ENCODE results near the gene TIAM2.
"Not testable (repeated sequence)": the region's sequence is repeated elsewhere in the genome, so short reads cannot be mapped to it uniquely, and the experiment has no call there.

Gene TIAM2

GRCh38 chr6:155228546-155229166 is 233.5 kb downstream of the TIAM2 start:
- no peak for DNase-seq (ENCODE audit: low read depth in 3 of 3)

DNA sequence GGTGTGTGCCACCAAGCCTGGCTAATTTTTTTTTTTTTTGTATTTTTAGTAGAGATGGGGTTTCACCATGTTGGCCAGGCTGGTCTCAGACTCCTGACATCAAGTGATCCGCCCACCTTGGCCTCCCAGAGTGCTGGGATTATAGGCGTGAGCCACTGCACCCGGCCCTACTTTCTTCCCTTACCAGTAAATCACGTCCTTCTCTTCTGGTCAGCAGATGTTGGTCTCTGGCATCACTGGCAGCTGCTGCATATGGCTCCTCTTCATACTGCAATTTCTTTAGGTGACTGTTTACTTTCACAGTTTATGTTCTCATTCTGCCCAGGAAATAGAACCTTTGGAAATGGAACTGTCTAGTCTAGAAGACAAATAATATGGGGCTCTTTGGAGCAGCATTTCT is 235.9 kb downstream of the TIAM2 start:
- not testable (repeated sequence) for DNase-seq (ENCODE audit: low read depth in 3 of 3)

GRCh38 chr6:155232848-155233247 is 237.7 kb downstream of the TIAM2 start:
- no peak for DNase-seq (ENCODE audit: low read depth in 3 of 3)

DNA sequence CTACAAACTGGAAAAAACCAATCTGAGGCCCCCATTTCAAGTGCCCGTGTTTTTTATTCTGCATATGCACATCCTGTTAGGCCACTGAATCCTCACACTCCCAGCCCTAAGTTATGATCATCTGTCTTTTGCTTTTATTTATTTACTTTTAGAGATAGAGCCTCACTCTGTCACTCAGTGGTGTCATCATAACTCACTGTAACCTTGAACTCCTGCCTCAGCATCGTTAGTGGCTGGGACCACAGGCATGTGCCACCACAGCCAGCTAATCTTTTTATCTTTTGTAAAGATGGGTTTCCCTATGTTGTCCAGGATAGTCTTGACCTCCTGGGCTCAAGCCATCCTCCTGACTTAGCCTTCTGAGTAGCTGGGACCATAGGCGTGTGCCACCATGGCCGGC is 239.1 kb downstream of the TIAM2 start:
- no peak for DNase-seq (ENCODE audit: low read depth in 3 of 3)

DNA sequence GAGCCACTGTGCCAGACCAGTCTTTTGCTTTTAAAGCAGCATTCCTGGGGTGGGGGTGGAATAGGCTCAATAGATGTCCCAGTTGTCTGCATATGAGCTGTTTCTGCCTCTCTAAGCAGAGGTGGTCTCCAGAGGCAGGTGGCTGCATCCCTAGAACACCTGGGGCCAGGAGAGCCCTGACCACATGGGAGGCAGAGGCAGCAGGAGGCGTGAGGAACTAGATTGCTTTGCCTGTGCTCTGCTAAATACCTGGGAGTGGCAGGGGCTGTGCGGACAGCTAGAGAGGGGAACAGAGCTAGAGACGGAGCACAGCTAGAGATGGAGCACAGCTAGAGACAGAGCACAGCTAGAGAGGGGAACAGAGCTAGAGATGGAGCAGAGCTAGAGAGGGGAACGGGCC is 239.6 kb downstream of the TIAM2 start:
- DNase-seq (ENCODE audit: low read depth in 3 of 3) = no peak

DNA sequence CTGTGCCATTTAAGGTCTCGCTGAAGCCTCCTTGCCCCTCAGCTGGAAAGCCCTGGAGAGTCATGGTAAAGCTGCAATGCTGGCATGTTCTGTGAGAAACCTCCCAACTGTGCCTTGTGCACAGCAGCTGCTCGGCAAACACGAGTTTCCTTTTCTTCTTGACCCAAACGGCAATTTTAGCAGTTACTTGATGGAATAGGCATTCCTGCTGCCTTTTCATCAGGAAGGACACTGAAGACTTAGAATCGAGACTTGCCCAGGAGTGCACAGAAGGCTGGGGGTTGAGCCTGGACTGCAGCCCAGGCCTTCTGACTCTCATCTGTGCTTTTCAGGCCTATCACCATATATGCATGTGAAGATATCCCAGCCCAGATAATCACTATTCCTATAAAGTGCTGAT is 240.0 kb downstream of the TIAM2 start:
- DNase-seq (ENCODE audit: low read depth in 3 of 3) = no peak

DNA sequence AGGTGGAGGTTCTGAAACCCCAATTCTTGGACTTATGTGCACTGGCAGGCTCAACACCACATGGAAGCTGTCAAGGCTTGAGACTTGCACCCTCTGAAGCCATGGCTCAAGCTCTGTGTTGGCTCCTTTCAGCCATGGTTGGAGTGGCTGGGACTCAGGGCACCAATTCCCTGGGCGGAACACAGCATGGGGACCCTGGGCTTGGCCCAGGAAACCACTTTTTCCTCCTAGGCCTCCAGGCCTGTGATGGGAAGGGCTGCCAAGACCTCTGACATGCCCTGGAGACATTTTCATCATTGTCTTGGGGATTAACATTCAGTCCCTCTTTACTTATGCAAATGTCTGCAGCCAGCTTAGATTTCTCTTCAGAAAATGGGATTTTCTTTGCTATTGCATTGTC is 242.5 kb downstream of the TIAM2 start:
- no peak for DNase-seq (ENCODE audit: low read depth in 3 of 3)

DNA sequence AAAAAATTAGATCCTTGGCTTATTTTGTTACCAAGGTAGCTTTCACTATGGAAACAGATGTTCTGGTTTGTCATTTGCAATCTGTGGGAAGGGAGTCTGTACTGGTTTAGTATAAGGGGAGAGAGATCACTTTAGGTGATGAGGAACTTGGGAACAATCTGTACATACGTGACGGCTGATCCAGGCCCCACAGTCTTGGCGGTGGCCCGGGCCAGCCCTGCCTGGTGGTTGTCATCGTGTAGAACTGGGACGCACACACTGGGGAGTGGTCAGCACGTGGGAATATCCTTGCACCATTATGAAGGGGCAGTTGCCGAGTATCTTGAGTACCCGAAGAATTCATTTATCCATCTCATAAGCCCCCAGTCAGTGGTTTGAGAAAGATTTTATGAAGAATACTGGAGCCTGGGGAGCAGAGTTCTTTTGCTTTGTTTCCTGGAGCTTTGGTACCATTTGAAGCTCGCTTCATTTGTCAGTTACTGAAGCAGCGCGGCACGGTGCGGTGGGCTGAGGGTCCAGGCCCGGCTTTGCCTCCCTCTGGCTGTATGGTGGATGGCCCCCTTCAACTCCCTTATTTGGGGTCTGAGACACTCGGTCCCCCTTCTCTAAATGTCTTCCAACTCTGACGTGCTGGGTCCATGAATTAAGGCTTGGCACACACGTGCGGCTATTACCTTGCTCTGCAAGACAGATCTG is 245.9 kb downstream of the TIAM2 start:
- no peak for DNase-seq (ENCODE audit: low read depth in 3 of 3)

- no peak for DNase-seq (ENCODE audit: low read depth in 3 of 3)
Measured at GRCh38 chr6:155241966-155242365, 246.9 kb downstream of the TIAM2 start.

DNA sequence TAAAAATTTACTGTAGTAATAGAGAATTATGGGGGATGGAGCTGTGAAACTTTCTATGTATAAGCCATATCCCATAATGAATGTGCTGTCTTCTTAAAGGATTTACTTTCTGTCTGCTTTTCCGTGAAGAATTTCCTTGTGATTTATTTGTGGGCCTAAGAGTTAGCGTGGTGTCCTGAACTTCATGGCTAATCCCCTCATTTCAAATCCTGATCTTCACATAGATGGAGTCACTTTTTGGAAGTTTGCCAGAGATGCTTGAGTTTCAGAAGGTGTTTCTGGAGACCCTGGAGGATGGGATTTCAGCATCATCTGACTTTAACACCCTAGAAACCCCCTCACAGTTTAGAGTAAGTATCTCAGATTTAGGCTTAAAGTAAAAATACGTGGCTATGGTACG is 249.3 kb downstream of the TIAM2 start:
- no peak for DNase-seq (ENCODE audit: low read depth in 3 of 3)

DNA sequence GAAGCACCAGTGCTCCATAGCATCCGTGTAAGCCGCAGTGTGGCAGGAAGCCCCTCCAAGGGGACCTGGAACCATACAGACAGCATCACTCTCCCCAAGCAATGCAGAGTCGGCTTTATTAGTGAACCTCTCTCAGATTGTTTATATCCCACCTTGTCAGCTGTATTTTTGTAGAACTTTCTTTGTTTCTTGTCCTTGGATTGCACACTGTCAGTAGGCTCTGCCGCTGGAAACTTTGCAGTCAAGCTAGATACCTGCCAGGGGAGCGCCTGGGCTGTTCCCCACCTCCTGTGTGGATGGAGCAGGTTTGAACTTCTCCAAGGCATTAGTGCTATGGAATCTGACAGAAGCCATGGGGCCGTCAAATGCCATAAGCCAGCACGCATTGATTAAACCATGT is 250.1 kb downstream of the TIAM2 start:
- DNase-seq (ENCODE audit: low read depth in 3 of 3) = no peak

DNA sequence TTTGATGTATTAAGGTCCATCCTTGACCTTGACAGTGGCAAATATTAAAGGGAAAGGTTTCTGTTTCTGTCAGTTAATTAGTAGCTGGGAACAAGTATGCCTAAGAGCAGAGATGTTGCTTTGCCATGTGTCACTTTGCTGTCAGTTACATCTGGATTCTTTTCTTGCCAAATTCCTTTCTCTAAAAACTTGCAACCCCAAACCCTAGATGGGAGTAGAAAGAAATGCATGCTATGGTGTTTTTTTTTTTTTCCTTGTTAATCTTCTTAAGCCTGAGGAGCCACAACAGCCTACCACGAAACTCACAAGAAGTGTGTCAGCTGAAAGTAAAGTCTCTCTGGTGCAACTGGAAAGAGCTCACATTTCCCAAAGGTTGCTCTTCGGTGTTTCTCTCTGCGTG is 250.7 kb downstream of the TIAM2 start:
- DNase-seq (ENCODE audit: low read depth in 3 of 3) = no peak

- DNase-seq (ENCODE audit: low read depth in 3 of 3) = no peak
Measured at GRCh38 chr6:155246825-155247224, 251.7 kb downstream of the TIAM2 start.

GRCh38 chr6:155247618-155248007 is 252.5 kb downstream of the TIAM2 start:
- DNase-seq (ENCODE audit: low read depth in 3 of 3) = no peak

DNA sequence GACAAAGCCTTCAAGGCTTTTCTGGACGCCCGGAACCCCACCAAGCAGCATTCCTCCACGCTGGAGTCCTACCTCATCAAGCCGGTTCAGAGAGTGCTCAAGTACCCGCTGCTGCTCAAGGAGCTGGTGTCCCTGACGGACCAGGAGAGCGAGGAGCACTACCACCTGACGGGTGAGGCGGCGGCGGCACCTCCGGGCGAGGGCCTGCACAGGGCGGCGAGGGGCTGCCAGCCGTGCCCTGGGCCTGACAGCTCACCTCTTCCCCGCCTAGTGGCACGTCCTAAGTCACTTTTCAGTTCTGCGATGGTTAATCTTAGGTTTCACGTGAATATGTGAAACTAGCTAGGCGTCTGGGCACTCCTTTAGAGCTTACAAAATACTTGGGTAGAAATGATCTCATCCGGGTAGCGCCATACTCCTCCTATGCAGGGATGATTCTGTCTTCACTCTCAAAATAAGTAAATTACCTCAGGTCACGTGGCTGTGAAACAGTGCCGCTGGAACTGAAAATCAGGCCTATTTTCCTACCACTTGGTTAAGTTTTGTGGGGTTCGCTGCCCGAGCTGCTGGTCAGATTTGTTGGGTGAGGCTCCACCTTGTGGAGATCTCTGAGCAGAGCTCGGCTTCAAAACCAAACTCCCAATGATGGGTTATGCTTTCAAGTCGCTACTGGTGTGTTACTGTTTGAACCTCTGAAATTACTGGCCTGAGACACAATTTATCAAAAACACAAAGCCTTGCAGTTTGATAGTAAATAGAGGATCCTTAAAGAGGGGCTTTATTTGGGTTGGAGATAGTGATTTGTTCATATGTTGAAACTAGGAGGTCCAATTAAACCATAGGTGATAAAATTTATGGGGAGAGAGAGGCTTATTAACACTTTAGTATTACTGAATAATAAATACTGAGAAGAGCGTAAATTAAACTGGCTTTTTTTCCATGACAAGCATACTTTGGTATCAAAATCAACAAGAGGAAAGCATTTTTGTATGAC is 253.2 kb downstream of the TIAM2 start:
- no peak for DNase-seq (ENCODE audit: low read depth in 3 of 3)

DNA sequence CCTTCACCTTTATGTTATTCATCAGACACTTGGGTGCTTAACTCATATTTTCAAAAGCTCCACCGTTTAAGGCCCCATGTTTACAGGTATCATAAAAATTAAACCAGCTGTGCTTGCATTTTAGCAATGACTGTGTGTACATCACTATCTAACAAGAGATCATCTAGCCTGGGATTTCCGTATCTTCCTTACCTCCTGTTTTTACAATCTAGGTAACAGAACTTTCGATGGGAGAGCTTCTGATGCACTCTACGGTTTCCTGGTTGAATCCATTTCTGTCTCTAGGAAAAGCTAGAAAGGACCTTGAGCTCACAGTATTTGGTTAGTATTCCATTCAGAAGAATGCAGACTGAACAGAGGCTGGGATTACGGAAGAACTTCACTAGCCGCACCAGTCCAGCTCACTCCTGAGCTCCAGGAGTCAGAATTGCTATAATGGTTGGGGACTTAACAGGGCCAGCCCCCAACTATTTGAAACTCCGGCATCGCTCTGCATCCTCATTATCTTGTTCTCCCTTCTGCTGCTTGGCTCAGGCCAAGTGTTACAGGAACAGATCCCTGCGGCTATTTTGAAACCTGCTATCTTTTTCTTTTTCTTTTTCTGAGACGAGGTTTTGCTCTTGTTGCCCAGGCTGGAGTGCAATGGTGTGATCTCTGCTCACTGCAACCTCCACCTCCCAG is 255.7 kb downstream of the TIAM2 start:
- DNase-seq (ENCODE audit: low read depth in 3 of 3) = no peak

GRCh38 chr6:155252581-155252980 is 257.5 kb downstream of the TIAM2 start:
- no peak for DNase-seq (ENCODE audit: low read depth in 3 of 3)

DNA sequence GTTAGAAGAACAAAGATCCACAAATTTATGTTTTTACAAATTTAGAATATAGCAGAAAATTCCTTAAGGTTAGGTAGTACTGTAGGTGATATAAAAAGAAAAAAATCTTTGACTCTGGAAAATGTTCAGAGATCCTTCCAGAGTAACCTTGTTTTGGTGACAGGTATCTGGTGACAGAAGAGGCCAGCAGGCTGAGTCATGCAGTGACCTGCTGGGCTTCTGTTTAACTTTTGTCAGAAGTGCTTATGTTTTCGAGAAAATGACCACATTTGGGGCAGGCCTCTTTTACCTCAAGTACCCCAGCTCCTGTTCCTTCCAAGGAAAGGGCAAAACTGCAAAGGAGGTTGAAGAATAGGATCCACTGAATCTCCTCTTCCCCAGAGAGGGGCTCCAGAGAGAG is 258.2 kb downstream of the TIAM2 start:
- no peak for DNase-seq (ENCODE audit: low read depth in 3 of 3)

GRCh38 chr6:155254139-155254538 is 259.0 kb downstream of the TIAM2 start:
- no peak for DNase-seq (ENCODE audit: low read depth in 3 of 3)

- no peak for DNase-seq (ENCODE audit: low read depth in 3 of 3)
Measured at GRCh38 chr6:155256122-155256795, 261.1 kb downstream of the TIAM2 start.

- DNase-seq (ENCODE audit: low read depth in 3 of 3) = no peak
Measured at GRCh38 chr6:155257796-155258195, 262.7 kb downstream of the TIAM2 start.
